A549 (cell line): Measurements from ENCODE around the gene MAD1L1. TPM values are rescaled to one million over a fixed set of nuclear protein-coding genes. Genes with fewer than 3 reads are reported as not detected.

Source experiments
- ATAC-seq, 2 experiments: fragments of 200-7000 bp in 1 of 2; fragments of >200 bp in 1 of 2; cut with Nextera tagmentation in 1 of 2; cut with Tn5 transposase in 1 of 2; 3 replicates each; pipeline versions ENCODE4 v1.8.0 to v1.9.1; 2018 to 2020; ENCODE audit warnings: mild to moderate bottlenecking in 1 of 2, moderate library complexity in 1 of 2
- CTCF ChIA-PET: fragments of 300-600 bp; sonication (Branson Sonifier 250); formaldehyde crosslinking; extraction: SDS; loops from one replicate; lab custom pipeline; 2021; ENCODE audit warnings: antibody characterized with exemption, inconsistent platforms; lab: Yijun Ruan, JAX
- POLR2A ChIA-PET: fragments of 350-600 bp; formaldehyde crosslinking; extraction: SDS; loops from one replicate; lab custom pipeline; 2021; ENCODE audit warnings: antibody characterized with exemption, inconsistent platforms; lab: Yijun Ruan, JAX
- DNase-seq, 2 experiments: peaks; one replicate each; pipeline versions ENCODE4 v3.0.0 to v3.0.0-alpha.2; 2011 to 2016; ENCODE audit warnings: low read depth in 1 of 2, low spot score in 1 of 2
- FAIRE-seq: peaks from 2 replicates; lab custom pipeline; 2011; peaks lifted over from hg19 to GRCh38; lab: Jason Lieb, UNC
- H3K27ac ChIP-seq, 2 experiments: fragments of >200 bp; sonication (Bioruptor Twin); formaldehyde crosslinking; 3 replicates each; pipeline ENCODE4 v1.5.1; 2016 to 2017
- H3K4me1 ChIP-seq: fragments of >200 bp; sonication (Bioruptor Twin); formaldehyde crosslinking; 3 replicates; pipeline ENCODE4 v1.6.1; 2016
- H3K4me2 ChIP-seq: fragments of >200 bp; sonication (Bioruptor Twin); formaldehyde crosslinking; 3 replicates; pipeline ENCODE4 v1.6.1; 2016
- H3K4me3 ChIP-seq: fragments of >200 bp; sonication (Bioruptor Twin); formaldehyde crosslinking; 3 replicates; pipeline ENCODE4 v1.5.1; 2016
- H3K9me3 ChIP-seq: fragments of >200 bp; sonication (Bioruptor Twin); formaldehyde crosslinking; 3 replicates; pipeline ENCODE4 v1.6.1; 2016
- BHLHE40 ChIP-seq: IDR thresholded peaks from 2 replicates; pipeline ENCODE4 v1.6.1; 2012; ENCODE audit warnings: low read depth, low read length, inconsistent platforms
- CBX8 ChIP-seq: fragments of 200-600 bp; sonication (generic); IDR thresholded peaks from 2 replicates; pipeline ENCODE4 v1.6.1; 2016
- FOSB ChIP-seq: fragments of 250-450 bp; sonication (Bioruptor Pico); IDR thresholded peaks from 2 replicates; pipeline ENCODE4 v1.5.0; 2020; ENCODE audit warnings: mild to moderate bottlenecking, moderate library complexity
- FOSL2 ChIP-seq, 2 experiments: fragments of 450-650 bp in 1 of 2; fragments of >200 bp in 1 of 2; sonication (Bioruptor Twin) in 1 of 2; formaldehyde crosslinking; IDR thresholded peaks; 2 replicates each; pipeline versions ENCODE4 v1.5.0 to v1.6.1; 2016 to 2020; ENCODE audit warnings: mild to moderate bottlenecking in 1 of 2, moderate library complexity in 1 of 2
- HDAC2 ChIP-seq: fragments of 200-600 bp; sonication (generic); IDR thresholded peaks from 2 replicates; pipeline ENCODE4 v1.6.1; 2016
- HOXB5 ChIP-seq: fragments of 250-450 bp; sonication (Bioruptor Pico); IDR thresholded peaks from 2 replicates; pipeline ENCODE4 v1.5.0; 2020; ENCODE audit warnings: mild to moderate bottlenecking, moderate library complexity
- JUN ChIP-seq, 2 experiments: fragments of >200 bp; sonication (Bioruptor Twin); formaldehyde crosslinking; IDR thresholded peaks; 2 replicates in 1 of 2; 3 replicates in 1 of 2; pipeline ENCODE4 v1.6.1; 2016 to 2017
- KDM5A ChIP-seq: fragments of 200-600 bp; sonication (generic); IDR thresholded peaks from 2 replicates; pipeline ENCODE4 v1.6.1; 2016; ENCODE audit warnings: antibody characterized with exemption, mild to moderate bottlenecking
- MAZ ChIP-seq: fragments of 150-350 bp; IDR thresholded peaks from 2 replicates; pipeline ENCODE4 v1.6.1; 2014; ENCODE audit warnings: antibody characterized with exemption, low read depth, low read length, borderline replicate concordance
- MYC ChIP-seq: IDR thresholded peaks from 2 replicates; pipeline ENCODE4 v1.6.1; 2012; ENCODE audit warnings: mild to moderate bottlenecking, inconsistent platforms, low read length, improper control_type of control experiment, borderline replicate concordance
- NPAS2 ChIP-seq: fragments of 250-450 bp; sonication (Bioruptor Pico); IDR thresholded peaks from 2 replicates; pipeline ENCODE4 v1.8.0; 2022; ENCODE audit warnings: mild to moderate bottlenecking, moderate library complexity, borderline replicate concordance
- NR3C1 ChIP-seq: fragments of >200 bp; sonication (Bioruptor Twin); formaldehyde crosslinking; IDR thresholded peaks from 3 replicates; pipeline ENCODE4 v1.6.1; 2017
- POLR2A ChIP-seq: IDR thresholded peaks from 2 replicates; pipeline ENCODE4 v1.6.1; 2012; ENCODE audit warnings: mild to moderate bottlenecking, low read length
- RAD21 ChIP-seq, 2 experiments: fragments of >200 bp in 1 of 2; sonication (Bioruptor Twin) in 1 of 2; formaldehyde crosslinking in 1 of 2; IDR thresholded peaks in 1 of 2; conservative IDR thresholded peaks in 1 of 2; 2 replicates in 1 of 2; 3 replicates in 1 of 2; pipeline ENCODE4 v1.6.1; 2012 to 2018; ENCODE audit warnings: inconsistent platforms in 1 of 2
- RARB ChIP-seq: fragments of 250-450 bp; sonication (Bioruptor Pico); IDR thresholded peaks from 2 replicates; pipeline ENCODE4 v1.8.0; 2021; ENCODE audit warnings: mild to moderate bottlenecking, moderate library complexity
- RCOR1 ChIP-seq: fragments of 150-350 bp; IDR thresholded peaks from 2 replicates; pipeline ENCODE4 v1.6.1; 2014; ENCODE audit warnings: antibody characterized with exemption, low read length, low read depth
- SREBF2 ChIP-seq: fragments of 450-650 bp; IDR thresholded peaks from 2 replicates; pipeline ENCODE4 v1.6.1; 2014; ENCODE audit warnings: mild to moderate bottlenecking, moderate library complexity
- TFCP2L1 ChIP-seq: fragments of 250-450 bp; sonication (Bioruptor Pico); IDR thresholded peaks from 2 replicates; pipeline ENCODE4 v1.5.0; 2021; ENCODE audit warnings: mild to moderate bottlenecking
- ZFP36 ChIP-seq: fragments of 450-650 bp; IDR thresholded peaks from 2 replicates; pipeline ENCODE4 v1.6.1; 2014; ENCODE audit warnings: borderline replicate concordance; ENCODE audit not compliant: partially characterized antibody
- ZSCAN20 ChIP-seq: fragments of 250-450 bp; sonication (Bioruptor Pico); IDR thresholded peaks from 2 replicates; pipeline ENCODE4 v1.8.0; 2022; ENCODE audit warnings: mild to moderate bottlenecking, moderate library complexity
- WGBS: methylation state at CpG from one replicate; pipeline ENCODE4 v1.1.6; 2017; ENCODE audit errors: missing lambda C conversion rate; 5-methylcytosine and 5-hydroxymethylcytosine counted together
- polyA plus RNA-seq, 4 experiments: library from polyadenylated mRNA; depleted of rRNA in 3 of 4; stranded (reverse); fragments of >200 nt; fragmentation: RNase III in 1 of 4; extraction: RNeasy Plus Mini Kit Qiagen cat#74134 plus additional on column Dnase treatment in 1 of 4; gene quantifications; 2 replicates in 3 of 4; 3 replicates in 1 of 4; pipeline ENCODE4 v1.2.3, GENCODE V29; 2011 to 2017
- TF ChIP-seq, protein P1 (sequence below): fragments of 250-450 bp; sonication (Bioruptor Pico); IDR thresholded peaks from 2 replicates; pipeline ENCODE4 v1.5.0; 2021; ENCODE audit warnings: mild to moderate bottlenecking, moderate library complexity, borderline replicate concordance
- TF ChIP-seq, protein P2 (sequence below): fragments of 200-600 bp; sonication (generic); IDR thresholded peaks from 2 replicates; pipeline ENCODE4 v1.6.1; 2016; ENCODE audit warnings: antibody characterized with exemption, mild to moderate bottlenecking, moderate library complexity
- TF ChIP-seq, protein P3 (sequence below): fragments of 150-350 bp; IDR thresholded peaks from 2 replicates; pipeline ENCODE4 v1.6.1; 2014; ENCODE audit warnings: low read depth, mild to moderate bottlenecking, low read length

MAD1L1 gene
- polyA plus RNA-seq, 2 of the 4 experiments (the other 2 are of a cell fraction) = 13.6 to 16.6 TPM

DNA sequence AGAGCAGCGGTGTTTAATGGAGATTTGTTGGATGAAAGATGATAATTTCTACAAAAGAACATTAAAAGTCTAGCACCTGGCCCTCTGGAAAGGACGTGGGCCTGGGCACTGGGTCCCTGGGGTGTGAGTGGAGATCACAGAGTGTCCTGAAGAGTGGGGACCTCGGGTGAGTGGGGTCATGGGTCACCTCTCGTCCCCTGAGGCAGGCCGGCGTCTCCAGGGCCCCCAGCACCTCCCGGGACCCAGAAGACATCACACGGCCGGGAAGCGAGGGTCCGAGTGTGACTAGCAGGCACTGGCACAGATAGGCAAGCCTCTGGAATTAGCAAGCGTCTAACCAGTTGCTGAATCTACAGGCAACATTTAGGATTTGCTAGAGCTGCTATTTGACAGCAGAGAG lies 257.2 kb downstream of the MAD1L1 start:
- ChIA-PET CTCF (no interaction called here), POLR2A (no interaction called here)
- DNase-seq = no peak
- TF ChIP-seq MYC (no peak), NPAS2 (CRISPR knock-in tag) (no peak), FOSL2 (IDR thresholded peaks at IDR 0.05) (no peak), FOSL2 (CRISPR knock-in tag; IDR thresholded peaks at IDR 0.05) (no peak), ZFP36 (no peak), ZSCAN20 (CRISPR knock-in tag) (no peak), RCOR1 (no peak), HDAC2 (no peak), SREBF2 (no peak), MAZ (no peak), FOSB (CRISPR knock-in tag) (no peak), HOXB5 (no peak), POLR2A (no peak), NR3C1 (no peak), RAD21 (conservative IDR thresholded peaks at IDR 0.05 in 1 of 2, IDR thresholded peaks at IDR 0.05 in 1 of 2) (no peak), TFCP2L1 (CRISPR knock-in tag) (no peak), CBX8 (no peak), KDM5A (no peak)
- TF ChIP-seq, protein P1, sequence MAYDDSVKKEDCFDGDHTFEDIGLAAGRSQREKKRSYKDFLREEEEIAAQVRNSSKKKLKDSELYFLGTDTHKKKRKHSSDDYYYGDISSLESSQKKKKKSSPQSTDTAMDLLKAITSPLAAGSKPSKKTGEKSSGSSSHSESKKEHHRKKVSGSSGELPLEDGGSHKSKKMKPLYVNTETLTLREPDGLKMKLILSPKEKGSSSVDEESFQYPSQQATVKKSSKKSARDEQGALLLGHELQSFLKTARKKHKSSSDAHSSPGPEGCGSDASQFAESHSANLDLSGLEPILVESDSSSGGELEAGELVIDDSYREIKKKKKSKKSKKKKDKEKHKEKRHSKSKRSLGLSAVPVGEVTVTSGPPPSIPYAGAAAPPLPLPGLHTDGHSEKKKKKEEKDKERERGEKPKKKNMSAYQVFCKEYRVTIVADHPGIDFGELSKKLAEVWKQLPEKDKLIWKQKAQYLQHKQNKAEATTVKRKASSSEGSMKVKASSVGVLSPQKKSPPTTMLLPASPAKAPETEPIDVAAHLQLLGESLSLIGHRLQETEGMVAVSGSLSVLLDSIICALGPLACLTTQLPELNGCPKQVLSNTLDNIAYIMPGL (CRISPR knock-in tag) = no peak
- TF ChIP-seq, protein P2, sequence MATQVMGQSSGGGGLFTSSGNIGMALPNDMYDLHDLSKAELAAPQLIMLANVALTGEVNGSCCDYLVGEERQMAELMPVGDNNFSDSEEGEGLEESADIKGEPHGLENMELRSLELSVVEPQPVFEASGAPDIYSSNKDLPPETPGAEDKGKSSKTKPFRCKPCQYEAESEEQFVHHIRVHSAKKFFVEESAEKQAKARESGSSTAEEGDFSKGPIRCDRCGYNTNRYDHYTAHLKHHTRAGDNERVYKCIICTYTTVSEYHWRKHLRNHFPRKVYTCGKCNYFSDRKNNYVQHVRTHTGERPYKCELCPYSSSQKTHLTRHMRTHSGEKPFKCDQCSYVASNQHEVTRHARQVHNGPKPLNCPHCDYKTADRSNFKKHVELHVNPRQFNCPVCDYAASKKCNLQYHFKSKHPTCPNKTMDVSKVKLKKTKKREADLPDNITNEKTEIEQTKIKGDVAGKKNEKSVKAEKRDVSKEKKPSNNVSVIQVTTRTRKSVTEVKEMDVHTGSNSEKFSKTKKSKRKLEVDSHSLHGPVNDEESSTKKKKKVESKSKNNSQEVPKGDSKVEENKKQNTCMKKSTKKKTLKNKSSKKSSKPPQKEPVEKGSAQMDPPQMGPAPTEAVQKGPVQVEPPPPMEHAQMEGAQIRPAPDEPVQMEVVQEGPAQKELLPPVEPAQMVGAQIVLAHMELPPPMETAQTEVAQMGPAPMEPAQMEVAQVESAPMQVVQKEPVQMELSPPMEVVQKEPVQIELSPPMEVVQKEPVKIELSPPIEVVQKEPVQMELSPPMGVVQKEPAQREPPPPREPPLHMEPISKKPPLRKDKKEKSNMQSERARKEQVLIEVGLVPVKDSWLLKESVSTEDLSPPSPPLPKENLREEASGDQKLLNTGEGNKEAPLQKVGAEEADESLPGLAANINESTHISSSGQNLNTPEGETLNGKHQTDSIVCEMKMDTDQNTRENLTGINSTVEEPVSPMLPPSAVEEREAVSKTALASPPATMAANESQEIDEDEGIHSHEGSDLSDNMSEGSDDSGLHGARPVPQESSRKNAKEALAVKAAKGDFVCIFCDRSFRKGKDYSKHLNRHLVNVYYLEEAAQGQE = no peak
- TF ChIP-seq, protein P3, sequence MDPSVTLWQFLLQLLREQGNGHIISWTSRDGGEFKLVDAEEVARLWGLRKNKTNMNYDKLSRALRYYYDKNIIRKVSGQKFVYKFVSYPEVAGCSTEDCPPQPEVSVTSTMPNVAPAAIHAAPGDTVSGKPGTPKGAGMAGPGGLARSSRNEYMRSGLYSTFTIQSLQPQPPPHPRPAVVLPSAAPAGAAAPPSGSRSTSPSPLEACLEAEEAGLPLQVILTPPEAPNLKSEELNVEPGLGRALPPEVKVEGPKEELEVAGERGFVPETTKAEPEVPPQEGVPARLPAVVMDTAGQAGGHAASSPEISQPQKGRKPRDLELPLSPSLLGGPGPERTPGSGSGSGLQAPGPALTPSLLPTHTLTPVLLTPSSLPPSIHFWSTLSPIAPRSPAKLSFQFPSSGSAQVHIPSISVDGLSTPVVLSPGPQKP = no peak
- H3K4me2 ChIP-seq = no peak overlapping the region
- ATAC-seq = no peak
- H3K4me3 ChIP-seq = no peak overlapping the region
- no peaks in the 10 kb centered on the region for H3K4me1 ChIP-seq
- FAIRE-seq = no peak
- 88% methylated on average over 12 of the region's 12 CpGs for WGBS
- no peak overlapping the region for H3K27ac ChIP-seq
- no peaks in the 10 kb centered on the region for H3K9me3 ChIP-seq

DNA sequence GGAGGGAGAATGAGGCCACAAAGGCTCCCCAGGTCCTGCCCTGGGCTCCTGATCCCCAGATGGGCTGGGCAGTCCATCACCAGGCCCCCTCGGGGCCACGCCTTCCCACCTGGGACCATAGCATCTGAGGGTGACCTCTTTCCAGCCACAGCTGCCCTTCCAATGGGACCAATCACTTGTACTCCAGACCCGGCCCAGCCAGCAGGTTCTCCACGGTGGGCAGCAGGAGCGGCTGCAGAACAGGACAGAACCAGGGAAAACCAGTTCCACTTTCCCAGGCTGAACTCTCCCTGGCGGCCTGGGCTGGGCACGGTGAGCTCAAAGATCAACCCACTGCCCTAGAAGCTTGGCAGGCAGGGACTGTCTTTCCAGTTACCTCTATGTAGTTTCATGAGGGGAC lies 257.6 kb downstream of the MAD1L1 start:
- ATAC-seq (no peak), FAIRE-seq (no peak), DNase-seq (no peak)
- CTCF ChIA-PET = no interaction called here
- Histone ChIP-seq H3K4me1 (no peaks in the 10 kb centered on the region), H3K4me2 (no peak overlapping the region), H3K9me3 (no peaks in the 10 kb centered on the region), H3K4me3 (no peak overlapping the region), H3K27ac (no peak overlapping the region)
- POLR2A ChIA-PET = no interaction called here
- 63% methylated on average over 4 of the region's 7 CpGs for WGBS
- TF ChIP-seq, protein P2 = no peak
- TF ChIP-seq RARB (CRISPR knock-in tag) (no peak), BHLHE40 (no peak), RCOR1 (no peak), JUN (IDR thresholded peaks at IDR 0.05) (no peak)
